T1000 (cell line): ENCODE results near the gene ANXA5.
A peak's percentile ranks its signal among the peaks of the same experiment; 100 is the strongest.
"Not testable (repeated sequence)": the region's sequence is repeated elsewhere in the genome, so short reads cannot be mapped to it uniquely, and the experiment has no call there.

Source experiments
- DNase-seq: peaks from one replicate; lab custom pipeline; 2025; ENCODE audit warnings: mixed read lengths; lab: John Stamatoyannopoulos, UW

Gene ANXA5

GRCh38 chr4:121679267-121679666 is 17.5 kb downstream of the ANXA5 start:
- DNase-seq: no peak

DNA sequence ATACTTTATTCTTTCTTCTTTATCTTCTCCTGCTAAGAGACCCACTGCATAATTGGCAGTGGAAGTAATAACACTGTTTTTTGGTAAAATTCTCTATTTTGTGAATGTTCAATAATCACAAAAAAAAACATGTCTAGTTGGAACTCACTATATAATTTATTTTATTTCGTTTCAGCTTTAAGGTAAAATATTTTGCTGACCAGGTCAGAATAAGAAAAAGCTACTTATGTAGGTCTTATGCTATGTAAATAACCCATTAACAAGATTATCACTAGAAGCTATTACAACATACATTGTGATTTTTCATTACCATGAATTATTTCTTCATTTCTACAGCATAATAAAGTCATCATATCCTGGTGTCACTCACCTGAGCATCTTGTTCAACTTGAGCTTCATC is 19.3 kb downstream of the ANXA5 start:
- no peak for DNase-seq

- DNase-seq: no peak
Observed at GRCh38 chr4:121676345-121677075, 20.3 kb downstream of the ANXA5 start.

DNA sequence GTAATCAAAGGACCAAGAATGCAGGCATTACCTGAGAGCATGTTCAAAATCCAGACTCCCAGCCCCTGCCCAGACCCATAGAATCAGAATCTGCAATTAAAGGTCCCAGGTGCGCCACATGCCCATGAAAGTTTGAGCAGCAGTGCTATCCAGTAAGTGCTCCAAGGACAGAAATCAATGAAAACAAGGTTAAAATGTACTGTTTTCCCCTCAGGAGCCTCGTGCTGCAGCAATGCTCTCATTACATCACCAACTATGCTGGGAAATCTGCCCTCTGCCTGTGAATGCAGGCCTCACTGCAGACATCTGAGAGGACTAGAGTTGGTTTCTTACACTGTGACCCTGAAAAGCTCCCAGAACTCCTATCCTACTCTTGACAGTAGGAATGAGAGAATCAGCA is 21.1 kb downstream of the ANXA5 start:
- no peak for DNase-seq

- DNase-seq: no peak
Observed at GRCh38 chr4:121674696-121675095, 22.1 kb downstream of the ANXA5 start.

DNA sequence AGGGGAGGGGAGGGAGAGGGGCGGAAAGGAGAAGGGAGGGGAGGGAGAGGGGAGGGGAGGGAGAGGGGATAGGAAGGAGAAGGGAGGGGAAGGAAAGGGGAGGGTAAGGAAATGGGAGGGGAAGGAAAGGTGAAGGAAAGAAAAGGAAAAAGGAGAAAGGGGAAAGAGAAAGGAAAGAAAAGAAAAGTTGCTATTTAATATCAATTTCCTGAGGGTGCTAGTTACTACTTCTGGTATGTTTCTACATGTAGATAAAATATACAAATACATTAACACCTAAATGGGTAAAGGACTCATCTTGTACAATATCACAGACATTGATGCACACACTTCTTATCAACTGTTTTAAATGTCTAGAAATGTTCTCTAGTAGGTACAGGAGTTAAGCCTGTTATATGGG is 22.6 kb downstream of the ANXA5 start:
- DNase-seq: no peak

GRCh38 chr4:121669163-121669550 is 27.6 kb downstream of the ANXA5 start:
- DNase-seq: no peak

GRCh38 chr4:121668368-121669162 is 28.2 kb downstream of the ANXA5 start:
- peak; percentile 79 for DNase-seq

DNA sequence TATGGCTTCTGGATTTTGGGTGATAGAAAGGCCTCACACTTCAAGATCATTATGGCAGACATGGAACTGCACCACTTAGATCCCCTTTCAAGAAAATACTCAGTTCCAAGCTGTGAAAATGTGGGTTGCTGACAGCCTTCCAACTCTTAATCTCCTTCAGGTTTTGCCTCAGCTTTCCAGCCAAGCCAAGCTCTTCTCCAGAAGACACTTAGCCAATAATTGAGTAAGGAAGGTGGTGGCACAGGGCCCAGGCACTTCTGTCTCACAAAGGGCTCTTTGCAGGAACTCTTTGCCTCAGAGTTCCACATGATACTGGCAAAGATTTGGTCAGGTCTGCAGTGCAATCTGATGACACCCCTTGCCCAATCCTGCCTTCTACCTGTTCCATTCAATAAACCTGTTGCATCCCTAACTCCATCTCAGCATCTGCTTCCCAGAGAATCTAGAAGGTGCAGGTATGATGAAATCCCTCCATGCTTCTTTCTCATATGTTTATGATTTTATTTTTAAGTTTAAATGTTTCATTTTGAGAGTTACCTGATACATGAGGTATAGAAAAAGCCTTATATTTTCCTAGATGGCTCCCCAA is 30.6 kb downstream of the ANXA5 start:
- no peak for DNase-seq

- no peak for DNase-seq
Observed at GRCh38 chr4:121665371-121665770, 31.4 kb downstream of the ANXA5 start.

GRCh38 chr4:121662225-121662624 is 34.6 kb downstream of the ANXA5 start:
- DNase-seq: no peak

- not testable (repeated sequence) for DNase-seq
Observed at GRCh38 chr4:121660175-121660933, 36.4 kb downstream of the ANXA5 start.

GRCh38 chr4:121658125-121658524 is 38.7 kb downstream of the ANXA5 start:
- DNase-seq: no peak

DNA sequence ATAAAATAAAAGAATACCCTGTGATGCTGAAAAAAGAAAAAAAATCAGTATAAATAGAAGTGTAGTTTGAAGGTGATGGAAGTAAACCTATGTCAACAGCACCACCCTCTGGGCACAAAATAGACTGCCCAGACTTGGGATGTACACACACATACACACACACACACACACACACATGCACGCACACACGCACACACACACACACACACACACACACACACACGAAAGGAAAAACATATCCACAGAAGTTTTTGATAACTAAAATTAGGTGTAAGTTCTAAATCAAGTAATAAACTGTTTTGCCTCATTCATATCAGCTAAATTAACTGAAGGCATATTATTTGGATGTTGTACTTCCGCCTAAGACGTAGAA is 40.5 kb downstream of the ANXA5 start:
- DNase-seq: peak; percentile 22

- DNase-seq: no peak
Observed at GRCh38 chr4:121655320-121656268, 41.2 kb downstream of the ANXA5 start.

GRCh38 chr4:121654738-121655137 is 42.0 kb downstream of the ANXA5 start:
- no peak for DNase-seq

DNA sequence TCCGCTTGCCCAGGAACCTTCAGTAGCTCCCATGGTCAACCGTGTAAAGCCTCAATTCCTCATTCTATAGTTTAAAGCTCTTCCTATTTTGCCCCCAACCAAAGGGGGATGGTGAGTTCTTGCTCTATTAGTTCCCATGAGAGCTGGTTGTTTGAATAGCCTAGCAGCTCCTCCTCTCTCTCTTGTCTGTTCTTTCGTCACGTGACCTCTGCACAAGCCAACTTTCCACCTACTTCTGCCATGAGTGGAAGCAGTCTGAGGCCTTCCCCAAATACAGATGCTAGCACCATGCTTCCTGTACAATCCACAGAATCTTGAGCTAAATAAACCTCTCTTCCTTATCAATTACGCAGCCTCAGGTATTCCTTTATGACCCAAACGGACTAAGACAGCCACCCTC is 42.8 kb downstream of the ANXA5 start:
- DNase-seq: no peak

GRCh38 chr4:121653214-121653613 is 43.6 kb downstream of the ANXA5 start:
- DNase-seq: no peak

GRCh38 chr4:121651597-121651996 is 45.2 kb downstream of the ANXA5 start:
- no peak for DNase-seq

- no peak for DNase-seq
Observed at GRCh38 chr4:121650741-121651140, 46.0 kb downstream of the ANXA5 start.

GRCh38 chr4:121648516-121648915 is 48.3 kb downstream of the ANXA5 start:
- DNase-seq: no peak
